K562 (cell line): ENCODE data around the gene CRYBG1. TPM values are rescaled to one million over a fixed set of nuclear protein-coding genes. Genes with fewer than 3 reads are reported as not detected.

ENCODE experiments used
- ARID1B ChIP-seq: fragments of 450-650 bp; IDR thresholded peaks from 2 replicates; pipeline ENCODE4 v1.6.1; 2016; ENCODE audit warnings: antibody characterized with exemption, mild to moderate bottlenecking, inconsistent platforms
- MAFG ChIP-seq: fragments of 450-650 bp; conservative IDR thresholded peaks from 2 replicates; pipeline ENCODE4 v1.6.1; 2016; ENCODE audit warnings: missing genetic modification characterization, missing compliant biosample characterization
- PYGO2 ChIP-seq: fragments of 450-650 bp; IDR thresholded peaks from 2 replicates; pipeline ENCODE4 v1.6.1; 2016; ENCODE audit warnings: mild to moderate bottlenecking, missing genetic modification characterization, moderate library complexity, missing compliant biosample characterization
- RBM17 ChIP-seq: fragments of 200-400 bp; formaldehyde crosslinking; IDR thresholded peaks from 2 replicates; pipeline ENCODE4 v1.6.1; 2017; ENCODE audit warnings: low read depth, mild to moderate bottlenecking, low read length, borderline replicate concordance
- SETDB1 ChIP-seq: IDR thresholded peaks from one replicate; pipeline ENCODE4 v1.6.1; 2012; ENCODE audit warnings: low read length, control low read depth, inconsistent platforms
- STAG1 ChIP-seq: sonication (generic); formaldehyde crosslinking; IDR thresholded peaks from 2 replicates; pipeline ENCODE4 v1.5.0; 2020; ENCODE audit warnings: missing genetic modification reagents, borderline replicate concordance
- TARDBP ChIP-seq: fragments of 450-650 bp; IDR thresholded peaks from 2 replicates; pipeline ENCODE4 v1.6.1; 2016
- ZNF121 ChIP-seq: sonication (generic); formaldehyde crosslinking; conservative IDR thresholded peaks from 2 replicates; pipeline ENCODE4 v1.8.0; 2022; ENCODE audit warnings: missing genetic modification reagents
- ZNF830 ChIP-seq: fragments of 250-450 bp; sonication (Bioruptor Pico); IDR thresholded peaks from 2 replicates; pipeline ENCODE4 v1.5.0; 2021; ENCODE audit warnings: mild to moderate bottlenecking
- polyA plus RNA-seq, 8 experiments: library from polyadenylated mRNA; depleted of rRNA in 4 of 8; stranded (reverse) in 5 of 8; unstranded in 3 of 8; fragments of >200 nt; fragmentation: Nextera tagmentation in 2 of 8; fragmentation: Illumina TruSeq in 1 of 8; extraction: Ambion mirVana in 2 of 8; extraction: Trizol in 1 of 8; gene quantifications; 2 replicates each; pipeline versions ENCODE4 v1.2.1 to v1.2.3, GENCODE V29; 2011 to 2014; ENCODE audit warnings: inconsistent platforms in 1 of 8, missing spikeins in 1 of 8
- total RNA-seq, 7 experiments: library from RNA; depleted of rRNA in 6 of 7; stranded (reverse); fragments of >200 nt in 6 of 7; fragmentation: Illumina TruSeq in 2 of 7; extraction: Trizol in 2 of 7; gene quantifications; 2 replicates each; pipeline versions ENCODE4 v1.2.1 to v1.2.3, GENCODE V29; 2011 to 2021; ENCODE audit warnings: low replicate concordance in 1 of 7
- TF ChIP-seq, protein P1 (sequence below): fragments of 250-450 bp; sonication (Bioruptor Pico); IDR thresholded peaks from 2 replicates; pipeline ENCODE4 v1.8.0; 2021; ENCODE audit warnings: moderate library complexity, mild to moderate bottlenecking, inconsistent platforms
- TF ChIP-seq, protein P2 (sequence below): fragments of 450-650 bp; IDR thresholded peaks from 2 replicates; pipeline ENCODE4 v1.6.1; 2016; ENCODE audit warnings: mild to moderate bottlenecking

The CRYBG1 gene
- total and polyA plus RNA-seq, 9 of the 15 experiments (the other 6 are each of a cell fraction or from before 2014, with no cell fraction given) = 0.07 to 0.47 (median 0.11) TPM

DNA sequence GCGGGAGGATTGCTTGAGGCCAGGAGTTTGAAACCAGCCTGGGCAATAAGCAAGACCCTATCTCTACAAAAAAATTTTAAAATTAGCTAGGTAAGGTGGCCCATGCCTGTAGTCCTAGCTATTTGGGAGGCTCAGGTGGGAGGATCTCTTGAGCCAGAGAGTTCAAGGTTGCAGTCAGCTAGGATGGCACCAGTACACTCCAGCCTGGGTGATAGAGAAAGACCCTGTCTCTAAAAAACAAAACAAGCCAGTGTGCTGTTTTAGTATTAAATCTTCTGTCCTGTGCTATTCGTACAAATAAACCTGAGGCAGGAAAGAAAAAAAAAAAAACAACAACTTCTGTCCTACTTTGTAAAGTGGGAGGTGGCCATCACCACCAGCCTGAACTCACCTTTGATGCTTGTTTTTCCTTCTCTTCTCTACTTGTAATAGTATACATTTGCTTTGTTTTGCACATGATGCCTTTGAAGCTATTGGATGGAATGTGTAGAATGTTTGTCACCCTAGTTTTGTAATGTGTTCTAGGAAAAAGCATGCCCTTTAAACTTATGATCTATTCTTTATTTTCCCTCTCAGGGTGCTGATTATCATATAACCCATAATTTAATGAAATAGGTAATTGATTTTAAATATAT, 102.5 kb downstream of the CRYBG1 start (continued):
- TF ChIP-seq, protein P1, sequence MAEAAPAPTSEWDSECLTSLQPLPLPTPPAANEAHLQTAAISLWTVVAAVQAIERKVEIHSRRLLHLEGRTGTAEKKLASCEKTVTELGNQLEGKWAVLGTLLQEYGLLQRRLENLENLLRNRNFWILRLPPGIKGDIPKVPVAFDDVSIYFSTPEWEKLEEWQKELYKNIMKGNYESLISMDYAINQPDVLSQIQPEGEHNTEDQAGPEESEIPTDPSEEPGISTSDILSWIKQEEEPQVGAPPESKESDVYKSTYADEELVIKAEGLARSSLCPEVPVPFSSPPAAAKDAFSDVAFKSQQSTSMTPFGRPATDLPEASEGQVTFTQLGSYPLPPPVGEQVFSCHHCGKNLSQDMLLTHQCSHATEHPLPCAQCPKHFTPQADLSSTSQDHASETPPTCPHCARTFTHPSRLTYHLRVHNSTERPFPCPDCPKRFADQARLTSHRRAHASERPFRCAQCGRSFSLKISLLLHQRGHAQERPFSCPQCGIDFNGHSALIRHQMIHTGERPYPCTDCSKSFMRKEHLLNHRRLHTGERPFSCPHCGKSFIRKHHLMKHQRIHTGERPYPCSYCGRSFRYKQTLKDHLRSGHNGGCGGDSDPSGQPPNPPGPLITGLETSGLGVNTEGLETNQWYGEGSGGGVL (CRISPR knock-in tag) = no peak
- TF ChIP-seq TARDBP (no peak), ZNF830 (CRISPR knock-in tag) (no peak), ARID1B (no peak), SETDB1 (no peak), ZNF121 (CRISPR knock-in tag) (no peak), RBM17 (no peak), STAG1 (CRISPR knock-in tag) (no peak), PYGO2 (tag) (no peak), MAFG (no peak)
- TF ChIP-seq, protein P2, sequence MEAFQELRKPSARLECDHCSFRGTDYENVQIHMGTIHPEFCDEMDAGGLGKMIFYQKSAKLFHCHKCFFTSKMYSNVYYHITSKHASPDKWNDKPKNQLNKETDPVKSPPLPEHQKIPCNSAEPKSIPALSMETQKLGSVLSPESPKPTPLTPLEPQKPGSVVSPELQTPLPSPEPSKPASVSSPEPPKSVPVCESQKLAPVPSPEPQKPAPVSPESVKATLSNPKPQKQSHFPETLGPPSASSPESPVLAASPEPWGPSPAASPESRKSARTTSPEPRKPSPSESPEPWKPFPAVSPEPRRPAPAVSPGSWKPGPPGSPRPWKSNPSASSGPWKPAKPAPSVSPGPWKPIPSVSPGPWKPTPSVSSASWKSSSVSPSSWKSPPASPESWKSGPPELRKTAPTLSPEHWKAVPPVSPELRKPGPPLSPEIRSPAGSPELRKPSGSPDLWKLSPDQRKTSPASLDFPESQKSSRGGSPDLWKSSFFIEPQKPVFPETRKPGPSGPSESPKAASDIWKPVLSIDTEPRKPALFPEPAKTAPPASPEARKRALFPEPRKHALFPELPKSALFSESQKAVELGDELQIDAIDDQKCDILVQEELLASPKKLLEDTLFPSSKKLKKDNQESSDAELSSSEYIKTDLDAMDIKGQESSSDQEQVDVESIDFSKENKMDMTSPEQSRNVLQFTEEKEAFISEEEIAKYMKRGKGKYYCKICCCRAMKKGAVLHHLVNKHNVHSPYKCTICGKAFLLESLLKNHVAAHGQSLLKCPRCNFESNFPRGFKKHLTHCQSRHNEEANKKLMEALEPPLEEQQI = no peak
